Activated CD8-positive, alpha-beta memory T cell treated with anti-CD3 and anti-CD28 coated beads for 4 hours (primary cell): ENCODE data around the gene ABCC6.

Experiments
- DNase-seq, 2 donors: peaks; one replicate each; pipeline ENCODE4 v3.0.0-alpha.2; 2020; ENCODE audit warnings: low read depth in 2 of 2

Gene ABCC6

DNA sequence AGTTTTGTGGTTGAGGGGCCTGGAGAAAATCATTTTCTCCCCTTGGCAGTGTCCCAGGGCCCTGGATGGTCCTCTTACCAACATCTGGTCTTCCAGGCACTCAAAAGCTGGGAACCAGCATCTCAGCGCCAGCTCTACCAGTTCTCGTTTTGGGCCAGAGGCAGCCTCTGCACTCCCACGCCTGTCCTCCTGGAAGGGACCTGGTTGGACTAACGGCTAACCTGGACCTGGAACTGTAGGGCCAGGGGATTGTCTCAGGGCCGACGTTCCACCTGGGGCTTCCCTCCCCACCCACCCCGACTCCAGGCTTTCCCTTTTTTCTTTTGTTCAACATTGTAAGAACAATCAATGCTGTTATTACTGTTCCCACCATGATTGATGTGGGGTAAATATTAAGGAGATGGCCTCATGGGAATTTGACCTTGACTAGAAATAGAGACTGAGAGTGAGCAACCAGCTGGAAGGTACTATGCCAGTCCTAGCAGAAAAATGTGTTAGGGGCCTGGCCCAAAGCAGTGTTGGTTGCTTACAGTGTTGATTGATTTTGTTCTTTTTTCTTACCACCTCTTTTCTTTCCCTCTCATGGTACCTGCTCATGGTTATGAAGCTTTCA is 81.4 kb downstream of the ABCC6 start:
- no peak for DNase-seq

DNA sequence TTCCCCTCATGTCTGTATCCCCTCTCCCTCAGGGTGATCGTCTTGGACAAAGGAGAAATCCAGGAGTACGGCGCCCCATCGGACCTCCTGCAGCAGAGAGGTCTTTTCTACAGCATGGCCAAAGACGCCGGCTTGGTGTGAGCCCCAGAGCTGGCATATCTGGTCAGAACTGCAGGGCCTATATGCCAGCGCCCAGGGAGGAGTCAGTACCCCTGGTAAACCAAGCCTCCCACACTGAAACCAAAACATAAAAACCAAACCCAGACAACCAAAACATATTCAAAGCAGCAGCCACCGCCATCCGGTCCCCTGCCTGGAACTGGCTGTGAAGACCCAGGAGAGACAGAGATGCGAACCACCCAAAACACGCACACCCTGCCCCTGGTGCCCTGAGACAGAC is 82.2 kb downstream of the ABCC6 start:
- DNase-seq = no peak

DNA sequence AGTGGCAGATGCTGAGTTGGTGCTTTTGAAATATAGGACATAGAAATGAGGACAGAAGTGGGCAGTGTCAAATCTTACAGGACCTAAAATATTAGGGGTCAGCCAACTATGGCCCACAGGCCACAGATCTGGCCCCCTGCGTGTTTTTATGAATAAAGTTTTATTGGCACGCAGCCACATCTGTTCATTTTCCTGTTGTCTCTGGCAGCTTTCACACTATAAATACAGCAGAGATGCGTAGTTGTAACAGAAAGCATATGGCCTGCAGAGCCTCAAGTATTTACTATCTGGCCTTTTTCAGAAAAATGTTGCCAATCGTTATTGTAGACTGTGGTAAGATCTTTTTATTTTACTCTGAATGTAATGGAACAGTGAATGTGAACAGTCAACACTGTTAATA is 82.8 kb downstream of the ABCC6 start:
- DNase-seq = no peak

DNA sequence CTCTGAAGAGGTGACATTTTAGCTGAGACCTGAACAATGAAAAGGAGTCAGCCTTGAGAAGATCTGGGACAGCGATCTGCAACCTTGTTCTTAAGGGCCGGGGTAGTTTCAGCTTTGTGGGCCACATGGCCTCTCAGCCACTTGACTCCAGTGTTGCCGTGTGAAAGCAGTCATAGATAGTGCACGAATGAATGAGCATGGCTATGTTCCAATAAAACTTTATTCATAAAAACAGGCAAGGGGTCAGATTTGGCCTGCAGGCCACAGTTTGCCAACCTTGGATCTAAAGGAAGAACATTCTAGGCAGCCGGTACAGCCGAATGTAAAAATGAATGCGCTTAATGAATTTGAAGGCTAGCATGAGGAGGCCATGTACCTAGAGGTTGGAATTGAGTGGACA is 83.5 kb downstream of the ABCC6 start:
- no peak for DNase-seq

DNA sequence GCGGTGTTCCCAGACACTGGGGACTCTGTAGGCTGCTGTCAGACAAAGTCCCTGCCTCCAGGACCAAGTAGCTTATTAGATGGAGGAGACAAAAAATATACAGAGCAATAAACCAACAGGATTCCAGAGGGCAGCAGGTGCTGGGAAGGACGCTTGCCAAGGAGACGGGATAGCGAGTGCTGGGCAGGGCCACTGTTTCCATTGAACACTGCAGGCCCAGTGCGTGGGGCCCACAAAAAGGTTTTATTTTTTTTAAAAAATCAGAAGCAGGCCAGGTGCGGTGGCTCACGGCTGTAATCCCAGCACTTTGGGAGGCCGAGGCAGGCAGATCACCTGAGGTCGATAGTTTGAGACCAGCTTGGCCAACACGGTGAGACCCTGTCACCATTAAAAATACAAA is 84.2 kb downstream of the ABCC6 start:
- no peak for DNase-seq

DNA sequence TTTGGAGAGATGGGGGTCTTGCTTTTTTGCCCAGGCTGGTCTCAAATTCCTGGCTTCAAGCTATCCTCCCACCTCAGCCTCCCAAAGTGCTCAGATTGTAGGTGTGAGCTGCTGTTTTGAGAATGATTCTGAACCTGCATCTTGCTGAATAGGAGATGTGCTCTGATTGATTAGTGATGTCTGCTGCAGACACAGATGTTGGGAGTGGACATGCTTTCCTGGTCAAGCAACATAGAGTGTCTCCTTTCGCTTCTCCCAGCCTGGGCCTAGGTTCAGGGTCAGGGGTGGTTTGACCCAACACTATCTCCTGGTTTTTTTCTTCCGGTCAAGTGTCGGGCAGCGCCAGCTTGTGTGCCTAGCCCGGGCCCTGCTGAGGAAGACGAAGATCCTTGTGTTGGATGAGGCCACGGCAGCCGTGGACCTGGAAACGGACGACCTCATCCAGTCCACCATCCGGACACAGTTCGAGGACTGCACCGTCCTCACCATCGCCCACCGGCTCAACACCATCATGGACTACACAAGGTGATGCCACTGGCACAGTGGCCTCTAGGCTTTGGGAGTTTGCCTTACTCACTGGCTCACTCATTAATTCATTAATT is 85.2 kb downstream of the ABCC6 start:
- DNase-seq = no peak

DNA sequence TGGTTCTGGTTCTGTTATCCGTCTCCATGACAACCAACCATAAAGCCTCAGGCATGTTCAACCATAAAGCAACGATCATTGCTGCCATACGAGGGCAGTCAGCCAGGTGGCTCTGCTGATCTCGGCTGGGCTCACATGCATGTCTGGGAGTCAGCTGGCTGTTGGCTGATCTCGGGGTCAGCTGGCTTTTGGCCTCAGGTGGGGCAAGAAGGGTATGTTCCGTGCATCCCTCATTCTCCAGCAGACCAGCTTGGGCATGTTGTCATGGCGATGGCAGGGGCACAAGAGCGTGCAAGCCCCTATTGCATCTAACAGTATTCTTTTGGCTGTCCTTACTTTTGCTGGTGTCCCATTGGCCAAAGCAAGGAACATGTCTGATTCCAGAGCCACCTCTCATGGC is 86.2 kb downstream of the ABCC6 start:
- no peak for DNase-seq

DNA sequence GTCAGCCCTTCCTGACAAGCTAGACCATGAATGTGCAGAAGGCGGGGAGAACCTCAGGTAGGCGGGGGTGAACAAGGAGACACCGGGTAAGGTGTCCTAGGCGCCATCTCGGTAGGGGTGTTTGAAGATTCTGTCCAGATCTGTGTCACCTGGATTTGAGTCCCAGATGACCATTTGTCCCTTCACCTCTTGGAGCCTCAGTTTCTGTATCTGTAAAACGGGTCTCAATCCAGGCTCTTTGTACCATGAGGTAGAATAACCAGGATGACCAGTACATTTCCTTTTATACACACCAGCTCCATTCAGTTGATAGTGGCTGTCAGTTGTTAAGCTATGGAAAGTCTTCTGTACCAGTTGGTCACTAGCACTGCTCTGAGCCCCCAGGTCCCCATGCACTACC is 86.7 kb downstream of the ABCC6 start:
- no peak for DNase-seq

DNA sequence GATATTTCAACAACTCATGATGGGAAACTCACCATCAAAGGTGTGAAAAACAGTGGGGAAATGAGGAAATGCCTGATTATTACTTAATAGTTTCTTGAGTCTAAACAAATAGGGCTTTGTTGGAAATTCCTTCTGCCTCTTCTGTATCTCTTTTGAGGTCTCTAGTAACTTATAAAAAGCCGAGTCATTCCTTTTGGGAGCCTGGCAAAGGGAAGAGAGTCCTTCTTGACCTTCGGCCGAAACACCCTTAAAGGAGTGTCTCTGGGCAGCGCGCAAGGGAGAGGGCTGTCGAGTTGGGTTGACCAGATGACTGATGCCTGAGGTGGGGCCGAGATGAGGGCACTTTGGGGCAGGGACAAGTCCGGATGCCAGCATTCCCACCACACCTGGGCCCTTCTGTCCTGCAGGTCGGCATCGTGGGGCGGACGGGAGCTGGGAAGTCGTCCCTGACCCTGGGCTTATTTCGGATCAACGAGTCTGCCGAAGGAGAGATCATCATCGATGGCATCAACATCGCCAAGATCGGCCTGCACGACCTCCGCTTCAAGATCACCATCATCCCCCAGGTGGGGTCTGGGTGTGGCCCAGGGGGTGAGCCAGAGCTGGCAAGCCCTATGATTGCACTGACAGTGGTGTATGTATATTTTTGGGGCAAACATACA is 89.2 kb downstream of the ABCC6 start:
- no peak for DNase-seq

DNA sequence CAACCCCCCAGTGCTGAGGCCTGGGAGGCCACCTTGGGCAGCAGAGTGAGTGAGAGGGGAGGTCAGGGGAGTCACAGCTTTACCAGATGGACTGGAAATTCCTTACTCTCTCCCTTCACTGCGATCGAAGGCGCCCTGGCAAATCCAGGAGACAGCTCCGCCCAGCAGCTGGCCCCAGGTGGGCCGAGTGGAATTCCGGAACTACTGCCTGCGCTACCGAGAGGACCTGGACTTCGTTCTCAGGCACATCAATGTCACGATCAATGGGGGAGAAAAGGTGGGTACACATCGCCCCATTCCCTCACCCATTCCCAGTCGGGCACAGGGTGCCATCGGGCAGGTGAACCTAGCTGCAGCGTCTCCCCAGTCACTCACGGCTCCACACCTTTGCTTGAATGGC is 91.6 kb downstream of the ABCC6 start:
- DNase-seq = no peak

DNA sequence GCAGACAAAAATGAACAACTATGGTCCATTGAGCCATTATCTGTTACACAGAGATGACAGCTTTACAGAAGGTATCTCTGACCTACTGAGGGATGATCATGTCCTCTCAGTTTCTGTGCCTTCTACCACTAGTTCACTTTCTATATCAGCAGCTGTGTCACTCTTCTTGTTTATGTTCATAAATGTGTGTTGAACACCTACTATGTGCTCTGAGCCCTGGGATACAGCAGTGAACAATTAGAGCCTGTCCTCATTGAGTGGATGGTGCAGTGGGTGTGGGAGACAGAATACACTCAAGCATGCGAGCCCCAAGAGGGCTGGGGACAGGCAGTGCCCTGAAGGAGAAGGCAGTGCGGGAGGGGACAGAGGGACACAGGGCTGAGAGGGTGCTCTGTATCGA is 92.1 kb downstream of the ABCC6 start:
- DNase-seq = no peak

DNA sequence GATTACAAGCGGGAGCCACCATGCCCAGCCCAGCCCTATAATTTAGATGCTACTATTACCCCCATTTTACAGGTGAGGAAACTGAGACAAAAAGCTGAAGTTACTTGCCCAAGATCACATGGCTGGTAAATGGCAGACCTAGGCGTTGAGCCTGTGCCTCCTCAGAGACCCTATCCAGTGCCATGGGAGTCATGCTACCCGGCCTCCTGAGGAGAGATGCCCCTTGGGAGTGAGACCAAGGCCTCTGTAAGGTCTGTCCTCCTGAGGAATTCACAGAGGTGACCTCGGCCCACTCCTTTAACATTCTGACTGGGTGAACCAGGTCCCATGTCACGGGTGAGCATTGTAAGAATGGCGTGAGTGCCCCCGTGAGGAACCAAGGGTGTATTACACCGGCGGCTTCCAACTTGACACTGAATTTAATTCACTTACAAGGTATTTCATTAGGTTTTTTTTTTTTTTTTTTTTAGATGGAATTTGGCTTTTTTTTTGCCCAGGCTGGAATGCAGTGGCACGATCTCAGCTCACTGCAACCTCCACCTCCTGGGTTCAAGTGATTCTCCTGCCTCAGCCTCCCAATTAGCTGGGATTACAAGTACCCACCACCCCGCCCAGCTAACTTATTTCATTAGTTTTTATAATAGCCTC is 95.7 kb downstream of the ABCC6 start:
- DNase-seq = peak; percentile 26 to 47

DNA sequence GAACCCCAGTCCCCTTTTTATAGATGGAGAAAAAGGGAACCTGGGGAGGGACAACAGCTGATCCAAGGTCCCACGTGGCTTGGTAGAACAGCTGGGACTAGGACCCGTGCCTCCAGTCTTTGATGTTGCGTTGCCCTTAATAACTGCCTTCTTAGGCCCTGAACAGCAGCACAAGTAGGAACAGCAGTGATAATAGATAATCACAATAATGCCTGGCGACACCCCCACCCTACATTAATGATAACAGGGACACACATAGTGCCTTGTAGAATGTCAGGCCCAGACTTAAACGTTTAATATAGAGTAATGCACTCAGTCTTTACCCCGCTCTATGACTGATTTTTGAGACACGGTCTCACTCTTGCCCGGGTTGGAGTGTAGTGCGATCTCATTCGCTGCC is 96.4 kb downstream of the ABCC6 start:
- no peak for DNase-seq

DNA sequence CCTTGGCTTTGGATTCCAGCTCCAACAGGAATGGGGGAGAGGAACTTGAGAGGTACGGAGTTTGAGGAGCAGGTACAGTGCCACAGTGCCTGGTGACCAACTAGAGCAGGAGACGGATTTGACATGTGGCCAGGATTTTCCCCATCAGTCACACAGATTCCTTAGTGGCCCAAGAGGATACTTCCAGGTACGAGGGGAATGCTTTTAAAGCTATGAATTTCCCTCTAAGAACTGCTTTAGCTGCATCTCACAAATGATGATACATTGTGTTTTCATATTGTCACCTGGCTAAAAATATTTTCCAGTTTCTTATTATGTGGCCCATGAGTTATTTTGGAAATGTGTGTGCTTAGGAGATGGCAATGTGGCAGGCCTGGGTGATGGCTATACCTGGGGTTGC is 98.3 kb downstream of the ABCC6 start:
- DNase-seq = no peak

DNA sequence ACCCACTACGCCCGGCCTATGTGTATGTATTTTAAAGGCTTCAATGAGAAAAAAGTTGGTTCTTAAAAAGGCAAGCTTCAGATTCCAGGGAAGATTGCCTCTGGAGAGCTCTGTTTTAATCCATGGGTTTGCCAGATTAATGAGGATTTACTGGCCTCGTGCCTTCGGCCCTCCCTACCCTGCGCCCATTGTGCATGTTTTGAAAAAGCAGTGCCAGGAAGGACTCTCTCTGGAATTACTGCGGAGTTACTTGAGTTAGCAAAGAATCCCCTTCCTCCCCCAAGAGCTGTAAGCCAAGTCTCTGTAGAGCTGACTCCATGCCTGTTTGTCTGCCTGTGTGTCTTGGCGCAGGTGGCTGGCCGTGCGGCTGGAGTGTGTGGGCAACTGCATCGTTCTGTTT is 98.9 kb downstream of the ABCC6 start:
- DNase-seq = no peak

DNA sequence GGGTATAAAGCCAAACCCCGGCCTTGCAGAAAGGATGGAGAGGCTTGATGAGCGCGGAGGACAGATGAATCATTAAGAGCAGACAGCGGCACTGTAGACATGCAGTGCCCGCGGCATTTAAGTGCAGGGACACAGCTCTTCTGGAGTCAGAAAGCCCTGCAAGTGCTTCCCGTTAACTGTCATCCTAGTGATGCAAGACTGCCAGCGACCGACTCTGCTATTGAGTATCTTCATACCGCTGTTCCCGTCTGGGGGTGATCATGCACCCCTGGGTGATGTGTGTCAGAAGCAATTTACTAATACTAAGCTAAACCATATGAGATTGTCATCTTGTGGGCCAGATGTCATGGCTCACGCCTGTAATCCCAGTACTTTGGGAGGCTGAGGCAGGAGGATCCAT is 101.0 kb downstream of the ABCC6 start:
- no peak for DNase-seq

DNA sequence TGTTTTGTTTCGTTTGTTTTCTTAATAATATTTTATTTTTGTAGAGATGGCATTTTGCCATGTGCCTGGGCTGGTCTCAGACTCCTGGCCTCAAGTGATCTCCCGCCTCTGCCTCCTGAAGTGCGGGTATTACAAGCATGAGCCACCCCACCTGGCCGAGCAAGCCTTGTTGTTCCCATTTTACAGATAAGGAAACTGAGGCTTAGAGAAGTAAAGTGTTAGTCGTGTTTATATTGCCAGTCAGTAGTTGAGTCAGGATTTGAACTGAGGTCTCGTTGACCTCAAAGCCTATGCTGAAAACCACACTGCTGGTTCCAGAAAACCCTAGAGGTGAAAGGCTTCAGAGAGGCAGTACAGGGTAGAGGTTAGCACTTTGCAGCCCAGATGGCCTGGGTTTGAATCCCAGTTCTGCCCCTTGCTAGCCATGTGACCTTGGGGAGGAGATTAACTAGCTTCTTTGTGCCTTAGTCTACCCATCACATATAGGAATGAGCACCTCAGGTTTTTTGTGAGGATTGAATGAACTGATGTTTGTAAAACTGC is 102.0 kb downstream of the ABCC6 start:
- DNase-seq = no peak

DNA sequence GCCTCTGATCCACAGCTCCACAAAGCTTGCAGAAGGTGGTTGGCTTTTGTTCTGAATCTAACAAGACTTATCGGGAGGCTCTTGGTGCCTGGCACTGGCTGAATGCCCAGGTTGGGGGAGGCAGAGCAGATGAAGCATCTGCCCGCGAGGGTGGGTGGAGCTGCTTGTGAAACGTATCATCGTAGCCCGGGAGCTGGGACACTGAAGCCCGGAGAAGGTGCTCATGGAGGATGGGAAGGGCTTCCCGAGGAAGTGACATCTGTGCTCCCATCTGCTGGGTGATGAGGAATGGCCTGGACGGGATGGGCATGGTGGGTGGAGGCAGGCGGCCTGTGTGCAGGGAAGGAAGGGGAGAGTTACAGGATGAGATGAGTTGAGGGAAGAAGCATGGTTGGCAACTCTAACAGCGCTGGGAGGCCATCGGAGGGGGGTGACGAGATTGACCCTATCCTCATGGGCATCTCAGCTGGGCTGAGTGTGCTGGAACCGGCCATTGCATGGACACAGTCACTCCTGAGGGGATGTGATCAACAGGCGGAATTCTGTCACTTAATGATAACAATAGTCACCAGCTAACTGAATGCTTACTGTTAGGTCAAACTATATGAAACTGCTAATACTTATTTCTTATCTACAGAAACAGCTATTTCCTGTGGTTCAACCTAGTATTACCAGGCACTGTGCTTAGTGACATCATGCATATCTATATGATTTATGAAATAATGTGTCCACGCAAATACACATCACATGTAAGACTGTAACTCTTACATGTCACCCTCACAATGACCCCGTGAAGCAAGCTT is 102.7 kb downstream of the ABCC6 start:
- DNase-seq = no peak

DNA sequence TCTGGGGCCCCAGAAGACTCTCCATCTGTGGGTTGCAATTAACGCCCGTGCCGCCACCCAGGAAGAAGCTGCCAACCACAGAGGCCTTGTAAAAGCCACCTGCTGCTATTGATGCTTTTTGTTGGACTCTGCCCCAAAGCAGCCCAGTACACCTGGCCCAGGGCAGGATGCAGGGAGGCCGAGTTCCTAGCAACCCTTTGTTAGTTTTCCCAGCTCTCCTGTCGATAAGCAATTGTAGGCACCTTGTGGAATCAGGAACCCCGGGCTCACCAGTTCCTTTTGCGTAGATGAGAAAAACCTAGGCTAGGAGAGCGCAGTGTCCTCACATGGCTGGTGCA is 103.3 kb downstream of the ABCC6 start:
- DNase-seq = no peak

DNA sequence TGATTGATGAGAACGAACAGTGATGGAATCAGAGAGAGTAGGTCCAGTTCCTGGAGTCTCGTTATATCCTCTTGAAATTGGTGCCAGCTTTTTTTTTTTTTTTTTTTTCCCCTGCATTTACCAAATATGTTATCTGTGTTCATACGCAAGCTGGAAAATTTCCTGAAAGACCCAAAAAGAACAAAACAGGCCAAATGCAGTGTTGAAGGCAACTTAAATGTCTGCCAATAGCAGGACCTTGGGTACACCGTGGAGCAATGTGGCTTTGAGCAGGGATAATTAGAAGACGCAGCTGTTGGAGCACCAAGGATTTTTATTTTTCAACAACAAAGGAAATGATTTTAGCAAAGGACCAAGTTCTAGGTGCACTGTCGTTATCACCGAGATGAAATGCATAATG is 105.0 kb downstream of the ABCC6 start:
- DNase-seq = no peak

DNA sequence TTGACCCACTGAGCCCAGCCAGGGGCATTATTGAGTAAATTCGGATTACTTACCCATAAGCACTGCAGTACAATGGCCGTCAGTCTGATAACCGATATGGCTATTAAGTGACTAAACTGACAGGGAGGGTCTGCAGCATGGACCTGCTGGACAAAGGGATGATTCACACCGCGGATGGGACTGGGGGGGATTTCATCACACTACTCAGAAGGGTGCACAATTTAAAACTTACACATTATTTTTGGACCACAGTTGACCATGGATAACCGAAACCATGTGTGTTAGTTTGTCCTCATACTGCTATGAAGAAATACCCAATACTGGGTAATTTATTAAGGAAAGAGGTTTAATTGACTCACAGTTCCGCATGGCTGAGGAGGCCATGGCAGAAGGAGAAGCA is 106.5 kb downstream of the ABCC6 start:
- no peak for DNase-seq

DNA sequence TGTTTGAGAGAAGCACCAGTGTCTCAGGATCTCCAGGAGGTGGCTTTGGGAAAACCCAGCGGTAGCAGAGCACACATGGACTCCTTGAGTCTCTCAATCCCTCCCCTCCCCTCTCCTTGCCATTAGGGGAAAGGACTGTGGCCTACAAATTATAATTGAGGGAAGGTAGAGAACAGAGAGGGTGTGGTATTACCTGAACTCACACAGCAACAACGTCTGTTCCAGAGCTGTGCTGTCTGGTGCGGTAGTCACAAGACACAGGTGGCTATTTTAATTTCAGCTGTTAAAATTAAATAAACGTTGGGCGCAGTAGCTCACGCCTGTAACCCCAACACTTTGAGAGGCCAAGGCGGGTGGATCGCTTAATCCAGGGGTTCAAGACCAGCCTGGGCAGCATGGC is 110.2 kb downstream of the ABCC6 start:
- DNase-seq = no peak
